CD14-positive monocyte (primary cell): ENCODE measurements around the gene ASB12. TPM values are rescaled to one million over a fixed set of nuclear protein-coding genes. Genes with fewer than 3 reads are reported as not detected.
A peak's percentile ranks its signal among the peaks of the same experiment; 100 is the strongest.

ENCODE experiments used
- DNase-seq, 3 donors: peaks; one replicate each; pipeline ENCODE4 v3.0.0-alpha.2; 2011 to 2022
- H2AFZ ChIP-seq: 2 replicates; pipeline ENCODE4 v1.6.0; 2012; ENCODE audit warnings: mild to moderate bottlenecking, low read depth, low read length, inconsistent platforms; ENCODE audit not compliant: insufficient read depth, poor library complexity, severe bottlenecking
- H3K27ac ChIP-seq, 2 donors: 1 replicate in 1 of 2; 2 replicates in 1 of 2; pipeline ENCODE4 v1.5.1; 2012 to 2013; ENCODE audit warnings: low read length in 2 of 2, control low read depth in 1 of 2, inconsistent platforms in 1 of 2, low read depth in 1 of 2, mild to moderate bottlenecking in 1 of 2
- H3K27me3 ChIP-seq, 2 donors: one replicate each; pipeline versions ENCODE4 v1.6.0 to v1.6.1; 2011 to 2013; ENCODE audit warnings: low read length in 2 of 2; ENCODE audit not compliant: control insufficient read depth in 2 of 2, insufficient read depth in 2 of 2
- H3K36me3 ChIP-seq, 2 donors: replicated peaks in 1 of 2; 1 replicate in 1 of 2; 2 replicates in 1 of 2; pipeline versions ENCODE4 v1.5.1 to v1.6.1; 2012 to 2013; ENCODE audit warnings: low read length in 2 of 2, control low read depth in 1 of 2, inconsistent platforms in 1 of 2, mild to moderate bottlenecking in 1 of 2; ENCODE audit not compliant: insufficient read depth in 2 of 2, control insufficient read depth in 1 of 2
- H3K4me1 ChIP-seq, 2 donors: 1 replicate in 1 of 2; 2 replicates in 1 of 2; pipeline versions ENCODE4 v1.5.1 to v1.6.1; 2012 to 2013; ENCODE audit warnings: low read length in 2 of 2, control low read depth in 1 of 2, inconsistent platforms in 1 of 2, mild to moderate bottlenecking in 1 of 2, moderate library complexity in 1 of 2; ENCODE audit not compliant: insufficient read depth in 2 of 2, control insufficient read depth in 1 of 2
- H3K4me2 ChIP-seq: replicated peaks from 2 replicates; pipeline ENCODE3; 2012; ENCODE audit warnings: low read length, moderate library complexity, mild to moderate bottlenecking; ENCODE audit not compliant: poor library complexity, severe bottlenecking; ENCODE audit errors: extremely low read depth
- H3K4me3 ChIP-seq, 3 experiments: fragments of 200-600 bp in 1 of 3; sonication (generic) in 1 of 3; replicated peaks in 1 of 3; 1 replicate in 2 of 3; 2 replicates in 1 of 3; pipeline ENCODE4 v1.5.1; 2011 to 2013; ENCODE audit warnings: low read length in 3 of 3, mild to moderate bottlenecking in 3 of 3, control low read depth in 2 of 3, low read depth in 2 of 3, inconsistent platforms in 1 of 3, moderate library complexity in 1 of 3
- H3K79me2 ChIP-seq: 2 replicates; pipeline ENCODE4 v1.6.0; 2012; ENCODE audit warnings: mild to moderate bottlenecking, control low read depth, inconsistent platforms, low read length, moderate library complexity; ENCODE audit not compliant: insufficient read depth
- H3K9ac ChIP-seq: 2 replicates; pipeline ENCODE4 v1.6.0; 2017; ENCODE audit warnings: low read length, mild to moderate bottlenecking; ENCODE audit not compliant: insufficient read depth, poor library complexity, severe bottlenecking
- H3K9me3 ChIP-seq, 2 donors: replicated peaks in 1 of 2; 1 replicate in 1 of 2; 2 replicates in 1 of 2; pipeline versions ENCODE4 v1.5.1 to v1.6.1; 2012 to 2013; ENCODE audit warnings: low read length in 2 of 2, control low read depth in 1 of 2; ENCODE audit not compliant: control insufficient read depth in 1 of 2, insufficient read depth in 1 of 2
- H4K20me1 ChIP-seq: 2 replicates; pipeline ENCODE4 v1.6.0; 2012; ENCODE audit warnings: mild to moderate bottlenecking, low read length, control low read depth, moderate library complexity; ENCODE audit not compliant: insufficient read depth
- H3K27ac Mint-ChIP-seq, 7 donors: one replicate each; pipeline ENCODE4 v1.8.0; 2020; ENCODE audit warnings: mild to moderate bottlenecking in 7 of 7, mixed read lengths in 7 of 7, moderate library complexity in 6 of 7, inconsistent platforms in 2 of 7
- H3K27me3 Mint-ChIP-seq, 3 donors: one replicate each; pipeline ENCODE4 v1.8.0; 2021 to 2022; ENCODE audit warnings: low read depth in 3 of 3, mild to moderate bottlenecking in 3 of 3, mixed read lengths in 3 of 3, moderate library complexity in 3 of 3, inconsistent platforms in 1 of 3
- H3K36me3 Mint-ChIP-seq, 2 donors: one replicate each; pipeline ENCODE4 v1.8.0; 2020; ENCODE audit warnings: mixed read lengths in 2 of 2, inconsistent platforms in 1 of 2, mild to moderate bottlenecking in 1 of 2
- H3K4me1 Mint-ChIP-seq: one replicate; pipeline ENCODE4 v1.8.0; 2020; ENCODE audit warnings: mild to moderate bottlenecking, mixed read lengths
- H3K4me3 Mint-ChIP-seq, 2 donors: one replicate each; pipeline ENCODE4 v1.8.0; 2020; ENCODE audit warnings: mild to moderate bottlenecking in 2 of 2, mixed read lengths in 2 of 2, moderate library complexity in 1 of 2
- H3K9me3 Mint-ChIP-seq, 7 donors: one replicate each; pipeline ENCODE4 v1.8.0; 2020 to 2022; ENCODE audit warnings: mixed read lengths in 7 of 7, mild to moderate bottlenecking in 6 of 7, moderate library complexity in 6 of 7, inconsistent platforms in 2 of 7
- CTCF ChIP-seq: fragments of 200-600 bp; IDR thresholded peaks from one replicate; pipeline ENCODE4 v1.8.0; 2022; ENCODE audit warnings: antibody characterized with exemption, mild to moderate bottlenecking
- WGBS: methylation state at CpG from one replicate; pipeline ENCODE4 v1.1.5; 2013; ENCODE audit warnings: missing lambda C conversion rate; ENCODE audit not compliant: insufficient coverage; 5-methylcytosine and 5-hydroxymethylcytosine counted together
- intact Hi-C, 2 donors: fragments of 100-400 bp; cut with micrococcal nuclease; formaldehyde crosslinking; loops; one replicate each; pipeline versions ENCODE4 v1.15.0 to v1.15.1; 2023
- polyA plus RNA-seq, 3 donors: library from polyadenylated mRNA; depleted of rRNA in 1 of 3; unstranded in 2 of 3; stranded (reverse) in 1 of 3; fragments of 300-500 nt in 2 of 3; fragments of >200 nt in 1 of 3; fragmentation: Illumina TruSeq in 2 of 3; gene quantifications; 1 replicate in 2 of 3; 2 replicates in 1 of 3; pipeline ENCODE4 v1.2.3, GENCODE V29; 2012 to 2021

ASB12 gene
- polyA plus RNA-seq, 3 donors, result not detected

GRCh38 chrX:64205441-64205734 is 25.0 kb downstream of the ASB12 start, which contains the start of gene AMER1:
Gene AMER1, minus strand, starts transcription at chrX:64205708. Its CDS starts 12,422 bp downstream, at chrX:64193286.
- peaks cover 17 to 18% of the 10 kb centered on the region in 2 donors for H3K4me1 ChIP-seq
- H3K36me3 ChIP-seq, result no peaks in the 10 kb centered on the region
- Mint-ChIP-seq H3K27ac (peak within 1 kb of the TSS; percentile 81 to 95 (median 93)), H3K9me3 (peaks cover 0 to 6% (median 0%) of the 10 kb centered on the region in 7 donors), H3K36me3 (no peaks in the 10 kb centered on the region), H3K4me3 (peak within 1 kb of the TSS; percentile 88 to 90), H3K27me3 (peaks cover 0 to 6% (median 2%) of the 10 kb centered on the region in 3 donors), H3K4me1 (peaks cover 20% of the 10 kb centered on the region)
- peak within 1 kb of the TSS; percentile 72 for H3K9ac ChIP-seq
- peak within 1 kb of the TSS; percentile 57 to 80 (median 76) for H3K4me3 ChIP-seq
- no peaks in the 10 kb centered on the region for H3K79me2 ChIP-seq
- no peaks in the 10 kb centered on the region for H3K27me3 ChIP-seq
- H3K27ac ChIP-seq, result peak within 1 kb of the TSS; percentile 85 to 95
- intact Hi-C loops, result loop anchor here in 1 of 2 donors (10.0 kb wide), 1 partner anchor 451 kb away; a partner anchor contains a TSS
- DNase-seq, result no peak
- H3K4me2 ChIP-seq, result peak within 1 kb of the TSS; percentile 81
- no peaks in the 10 kb centered on the region for H4K20me1 ChIP-seq
- TF ChIP-seq CTCF, result no peak
- WGBS, result 0% methylated on average over 18 of the region's 29 CpGs
- no peaks in the 10 kb centered on the region for H3K9me3 ChIP-seq
- H2AFZ ChIP-seq, result peak within 1 kb of the TSS; percentile 83

GRCh38 chrX:64204701-64205440 is 25.5 kb downstream of the ASB12 start:
- under 1% methylated on average over 20 of the region's 46 CpGs for WGBS
- Histone ChIP-seq H3K9ac (peak overlapping the region; percentile 72), H4K20me1 (no peaks in the 10 kb centered on the region), H3K4me3 (peak overlapping the region; percentile 57 to 80 (median 76)), H3K9me3 (no peaks in the 10 kb centered on the region), H3K79me2 (no peaks in the 10 kb centered on the region), H3K27me3 (no peaks in the 10 kb centered on the region), H3K36me3 (no peaks in the 10 kb centered on the region), H2AFZ (peak overlapping the region; percentile 83), H3K4me1 (peaks cover 17 to 18% of the 10 kb centered on the region in 2 donors), H3K4me2 (peak overlapping the region; percentile 81), H3K27ac (no peak overlapping the region)
- Mint-ChIP-seq H3K9me3 (peaks cover 0 to 6% (median 0%) of the 10 kb centered on the region in 7 donors), H3K27ac (no peak overlapping the region), H3K36me3 (no peaks in the 10 kb centered on the region), H3K4me1 (peaks cover 20% of the 10 kb centered on the region), H3K4me3 (peak overlapping the region; percentile 88 to 90), H3K27me3 (peaks cover 0 to 6% (median 2%) of the 10 kb centered on the region in 3 donors)
- peak in 2 of 3 donors; percentile 0 to 7 for DNase-seq
- intact Hi-C loops, result loop anchor here in 1 of 2 donors (10.0 kb wide), 1 partner anchor 450 kb away; a partner anchor contains a TSS
- no peak for TF ChIP-seq CTCF
